GM23338 (cell line): Measurements from ENCODE around the gene RABL6. TPM values are rescaled to one million over a fixed set of nuclear protein-coding genes. Genes with fewer than 3 reads are reported as not detected.

Experiments
- ATAC-seq: fragments of 200-7000 bp; cut with Tn5 transposase; 3 replicates; pipeline ENCODE4 v1.9.1; 2020
- DNase-seq: peaks from one replicate; pipeline ENCODE4 v3.0.0-alpha.2; 2015; ENCODE audit warnings: low spot score
- H2AFZ ChIP-seq: fragments of 200-600 bp; sonication (generic); 2 replicates; pipeline ENCODE4 v1.8.0; 2016; ENCODE audit warnings: antibody characterized with exemption, mild to moderate bottlenecking, moderate library complexity
- H3F3A ChIP-seq: fragments of 200-600 bp; sonication (generic); replicated peaks from 2 replicates; pipeline ENCODE4 v1.8.0; 2017; ENCODE audit warnings: antibody characterized with exemption, mixed run types, low read depth
- H3K27ac ChIP-seq: fragments of 200-600 bp; sonication (generic); 2 replicates; pipeline ENCODE4 v1.6.1; 2016; ENCODE audit warnings: low read depth
- H3K27me3 ChIP-seq: fragments of 200-600 bp; sonication (generic); 2 replicates; pipeline ENCODE4 v1.8.0; 2016; ENCODE audit warnings: mild to moderate bottlenecking, mixed run types, moderate library complexity; ENCODE audit not compliant: insufficient read depth
- H3K36me3 ChIP-seq: fragments of 200-600 bp; sonication (generic); 2 replicates; pipeline ENCODE4 v1.8.0; 2016; ENCODE audit warnings: mild to moderate bottlenecking; ENCODE audit not compliant: insufficient read depth
- H3K4me1 ChIP-seq: fragments of 200-600 bp; sonication (generic); 2 replicates; pipeline ENCODE4 v1.8.0; 2016; ENCODE audit warnings: mild to moderate bottlenecking, moderate library complexity; ENCODE audit not compliant: insufficient read depth
- H3K4me2 ChIP-seq: fragments of 200-600 bp; sonication (generic); 2 replicates; pipeline ENCODE4 v1.7.1; 2017; ENCODE audit warnings: mixed run types
- H3K4me3 ChIP-seq: fragments of 200-600 bp; sonication (generic); 2 replicates; pipeline ENCODE4 v1.6.1; 2016; ENCODE audit warnings: mixed run types
- H3K79me2 ChIP-seq: fragments of 200-600 bp; sonication (generic); replicated peaks from 2 replicates; pipeline ENCODE4 v1.8.0; 2017; ENCODE audit warnings: mild to moderate bottlenecking; ENCODE audit not compliant: insufficient read depth
- H3K9me2 ChIP-seq: fragments of 200-600 bp; sonication (generic); 2 replicates; pipeline ENCODE4 v1.8.0; 2017; ENCODE audit not compliant: insufficient read depth
- H4K20me1 ChIP-seq: fragments of 200-600 bp; sonication (generic); replicated peaks from 2 replicates; pipeline ENCODE4 v1.8.0; 2017; ENCODE audit warnings: mild to moderate bottlenecking; ENCODE audit not compliant: insufficient read depth
- H3K27ac Mint-ChIP-seq: 2 replicates; pipeline ENCODE4 v1.8.0; 2020; ENCODE audit warnings: inconsistent platforms, mild to moderate bottlenecking, moderate library complexity, mixed read lengths
- H3K27me3 Mint-ChIP-seq: 3 replicates; pipeline ENCODE4 v1.8.0; 2022; ENCODE audit warnings: low read depth, mild to moderate bottlenecking, moderate library complexity, mixed read lengths, inconsistent platforms; ENCODE audit not compliant: insufficient read depth, poor library complexity
- H3K36me3 Mint-ChIP-seq: 3 replicates; pipeline ENCODE4 v1.8.0; 2021; ENCODE audit warnings: low read depth, mild to moderate bottlenecking, inconsistent platforms, moderate library complexity, mixed read lengths
- H3K4me1 Mint-ChIP-seq: 3 replicates; pipeline ENCODE4 v1.8.0; 2020; ENCODE audit warnings: mild to moderate bottlenecking, inconsistent platforms, mixed read lengths
- H3K4me3 Mint-ChIP-seq: 3 replicates; pipeline ENCODE4 v1.8.0; 2021; ENCODE audit warnings: moderate library complexity, mild to moderate bottlenecking, inconsistent platforms, mixed read lengths
- H3K9me3 Mint-ChIP-seq: 3 replicates; pipeline ENCODE4 v1.8.0; 2020; ENCODE audit warnings: moderate library complexity, mild to moderate bottlenecking, inconsistent platforms, mixed read lengths
- CREB1 ChIP-seq: fragments of 250-450 bp; sonication (Bioruptor Pico); IDR thresholded peaks from 2 replicates; pipeline ENCODE4 v1.5.0; 2020; ENCODE audit warnings: low read depth, mild to moderate bottlenecking, moderate library complexity
- CTCF ChIP-seq, 2 experiments: fragments of 200-600 bp in 1 of 2; sonication (generic) in 1 of 2; conservative IDR thresholded peaks; 2 replicates each; pipeline versions ENCODE4 v1.5.1 to v1.6.1; 2016 to 2017; ENCODE audit warnings: antibody characterized with exemption in 2 of 2, low read depth in 2 of 2, mild to moderate bottlenecking in 2 of 2, moderate library complexity in 1 of 2
- ETS1 ChIP-seq: IDR thresholded peaks from 2 replicates; pipeline ENCODE4 v1.6.1; 2016; ENCODE audit warnings: antibody characterized with exemption
- EZH2 ChIP-seq: fragments of 200-600 bp; sonication (generic); IDR thresholded peaks from one replicate; pipeline ENCODE4 v1.8.0; 2017; ENCODE audit warnings: antibody characterized with exemption, mild to moderate bottlenecking, low read depth; ENCODE audit not compliant: unreplicated experiment
- EZH2phosphoT487 ChIP-seq: fragments of 200-600 bp; sonication (generic); IDR thresholded peaks from one replicate; pipeline ENCODE4 v1.8.1; 2018; ENCODE audit warnings: antibody characterized with exemption; ENCODE audit not compliant: unreplicated experiment
- JUNB ChIP-seq: IDR thresholded peaks from one replicate; pipeline ENCODE4 v1.6.1; 2016; ENCODE audit warnings: antibody characterized with exemption; ENCODE audit not compliant: unreplicated experiment
- NANOG ChIP-seq: IDR thresholded peaks from 2 replicates; pipeline ENCODE4 v1.6.1; 2016; ENCODE audit warnings: antibody characterized with exemption, borderline replicate concordance
- POLR2AphosphoS5 ChIP-seq: IDR thresholded peaks from 2 replicates; pipeline ENCODE4 v1.6.1; 2016; ENCODE audit warnings: antibody characterized with exemption, low read depth
- REST ChIP-seq: IDR thresholded peaks from one replicate; pipeline ENCODE4 v1.6.1; 2018; ENCODE audit warnings: antibody characterized with exemption; ENCODE audit not compliant: unreplicated experiment
- STAT1 ChIP-seq: IDR thresholded peaks from one replicate; pipeline ENCODE4 v1.6.1; 2016; ENCODE audit warnings: antibody characterized with exemption; ENCODE audit not compliant: unreplicated experiment
- ZNF114 ChIP-seq: fragments of 250-450 bp; sonication (Bioruptor Pico); IDR thresholded peaks from 2 replicates; pipeline ENCODE4 v1.5.0; 2020; ENCODE audit warnings: mild to moderate bottlenecking, moderate library complexity
- ZNF331 ChIP-seq: fragments of 250-450 bp; sonication (Bioruptor Pico); IDR thresholded peaks from 2 replicates; pipeline ENCODE4 v1.5.0; 2020; ENCODE audit warnings: low read depth, mild to moderate bottlenecking, moderate library complexity
- polyA plus RNA-seq: library from polyadenylated mRNA; unstranded; fragments of >200 nt; fragmentation: Nextera tagmentation; extraction: Ambion mirVana; gene quantifications from 2 replicates; pipeline ENCODE4 v1.2.1, GENCODE V29; 2016
- total RNA-seq: library from RNA; depleted of rRNA; stranded (reverse); fragments of >200 nt; shearing (Covaris generic); gene quantifications from 2 replicates; pipeline ENCODE4 v1.2.3, GENCODE V29; 2014

The RABL6 gene
- total and polyA plus RNA-seq, 2 experiments from 2014 or later, result 59.1 to 127 TPM

GRCh38 chr9:136888454-136888853, 80.7 kb downstream of the RABL6 start (continued):
- no peak for TF ChIP-seq REST
- TF ChIP-seq JUNB, result no peak
- no peak for TF ChIP-seq ZNF331
- no peak for TF ChIP-seq NANOG
- TF ChIP-seq EZH2phosphoT487, result no peak
- no peak for TF ChIP-seq POLR2AphosphoS5

GRCh38 chr9:136889858-136890257, 82.1 kb downstream of the RABL6 start:
- peaks cover 77% of the 10 kb centered on the region for H3K79me2 ChIP-seq
- H3K4me3 ChIP-seq, result no peak overlapping the region
- ATAC-seq (no peak), DNase-seq (no peak)
- H3K27me3 ChIP-seq, result no peaks in the 10 kb centered on the region
- peaks cover 17% of the 10 kb centered on the region for H3K27me3 Mint-ChIP-seq
- H3K4me3 Mint-ChIP-seq, result no peak overlapping the region
- H3K27ac Mint-ChIP-seq, result no peak overlapping the region
- H3K4me1 Mint-ChIP-seq, result peaks cover 7% of the 10 kb centered on the region; the same call in 2 of the 3 replicates
- no peaks in the 10 kb centered on the region for H3K9me3 Mint-ChIP-seq
- H3K4me2 ChIP-seq, result no peak overlapping the region
- H3K36me3 ChIP-seq, result no peaks in the 10 kb centered on the region
- H3F3A ChIP-seq, result no peaks in the 10 kb centered on the region
- H3K36me3 Mint-ChIP-seq, result peaks cover 10% of the 10 kb centered on the region
- no peak overlapping the region for H3K27ac ChIP-seq
- H4K20me1 ChIP-seq, result peaks cover 52% of the 10 kb centered on the region
- no peak overlapping the region for H2AFZ ChIP-seq
- peaks cover 7% of the 10 kb centered on the region for H3K4me1 ChIP-seq
- TF ChIP-seq JUNB, result no peak
- TF ChIP-seq CREB1 (CRISPR knock-in tag), result no peak
- no peak for TF ChIP-seq STAT1
- no peak for TF ChIP-seq EZH2phosphoT487
- no peak for TF ChIP-seq ZNF331
- no peak for TF ChIP-seq POLR2AphosphoS5
- TF ChIP-seq ZNF114, result no peak
- TF ChIP-seq EZH2, result no peak
- H3K9me2 ChIP-seq, result no peaks in the 10 kb centered on the region

GRCh38 chr9:136890661-136891060, 82.9 kb downstream of the RABL6 start:
- Histone ChIP-seq H4K20me1 (peaks cover 52% of the 10 kb centered on the region), H3K27ac (no peak overlapping the region), H3K27me3 (no peaks in the 10 kb centered on the region), H3K36me3 (no peaks in the 10 kb centered on the region), H2AFZ (no peak overlapping the region), H3K9me2 (no peaks in the 10 kb centered on the region), H3K4me3 (no peak overlapping the region), H3K4me1 (peaks cover 7% of the 10 kb centered on the region), H3K79me2 (peaks cover 85% of the 10 kb centered on the region), H3F3A (no peaks in the 10 kb centered on the region), H3K4me2 (no peak overlapping the region)
- Mint-ChIP-seq H3K27ac (no peak overlapping the region), H3K27me3 (peaks cover 14% of the 10 kb centered on the region), H3K4me3 (no peak overlapping the region), H3K9me3 (no peaks in the 10 kb centered on the region), H3K4me1 (peaks cover 7% of the 10 kb centered on the region), H3K36me3 (peaks cover 11% of the 10 kb centered on the region)
- DNase-seq, result no peak
- no peak for ATAC-seq
- no peak for TF ChIP-seq ETS1
- TF ChIP-seq STAT1, result no peak
- TF ChIP-seq CTCF (conservative IDR thresholded peaks at IDR 0.05; ENCODE audit: low read depth in 2 of 2), result no peak
- TF ChIP-seq ZNF331, result no peak
